Stimulated activated memory B cell treated with anti-CD40 and anti-IgM and Interleukin-4, amounts not matched to agents 10 μg/mL and 1 μg/mL and 100 μg/mL, for 72 hours (primary cell): Measurements from ENCODE around the gene NKTR.

Source experiments
- ATAC-seq: fragments of 150-1000 bp; cut with Tn5 transposase; 2 replicates; pipeline ENCODE4 v1.10.0; 2021
- H3K27ac Mint-ChIP-seq: one replicate; pipeline ENCODE4 v1.8.0; 2022; ENCODE audit warnings: mild to moderate bottlenecking, mixed read lengths
- H3K27me3 Mint-ChIP-seq: one replicate; pipeline ENCODE4 v1.8.0; 2022; ENCODE audit warnings: mixed read lengths
- H3K36me3 Mint-ChIP-seq: one replicate; pipeline ENCODE4 v1.8.0; 2022; ENCODE audit warnings: mixed read lengths
- H3K4me1 Mint-ChIP-seq: one replicate; pipeline ENCODE4 v1.8.0; 2022; ENCODE audit warnings: mixed read lengths
- H3K4me3 Mint-ChIP-seq: one replicate; pipeline ENCODE4 v1.8.0; 2022; ENCODE audit warnings: mild to moderate bottlenecking, moderate library complexity, mixed read lengths
- H3K9me3 Mint-ChIP-seq: one replicate; pipeline ENCODE4 v1.8.0; 2022; ENCODE audit warnings: mixed read lengths

Gene NKTR

GRCh38 chr3:42670670-42671069, 70.2 kb downstream of the NKTR start:
- H3K9me3 Mint-ChIP-seq: no peaks in the 10 kb centered on the region
- no peak overlapping the region for H3K4me3 Mint-ChIP-seq
- H3K27ac Mint-ChIP-seq: no peak overlapping the region
- H3K4me1 Mint-ChIP-seq: no peaks in the 10 kb centered on the region
- H3K27me3 Mint-ChIP-seq: no peaks in the 10 kb centered on the region
- H3K36me3 Mint-ChIP-seq: no peaks in the 10 kb centered on the region
- no peak for ATAC-seq

GRCh38 chr3:42672515-42672914, 72.0 kb downstream of the NKTR start:
- no peaks in the 10 kb centered on the region for H3K4me1 Mint-ChIP-seq
- peaks cover under 1% of the 10 kb centered on the region for H3K36me3 Mint-ChIP-seq
- ATAC-seq: no peak
- no peaks in the 10 kb centered on the region for H3K27me3 Mint-ChIP-seq
- no peak overlapping the region for H3K27ac Mint-ChIP-seq
- peaks cover 3% of the 10 kb centered on the region for H3K9me3 Mint-ChIP-seq
- no peak overlapping the region for H3K4me3 Mint-ChIP-seq

GRCh38 chr3:42673082-42673481, 72.6 kb downstream of the NKTR start:
- Mint-ChIP-seq H3K27ac (no peak overlapping the region), H3K27me3 (no peaks in the 10 kb centered on the region), H3K4me3 (no peak overlapping the region), H3K36me3 (peaks cover 6% of the 10 kb centered on the region), H3K9me3 (peaks cover 8% of the 10 kb centered on the region), H3K4me1 (no peaks in the 10 kb centered on the region)
- ATAC-seq: no peak

- no peak for ATAC-seq
- Mint-ChIP-seq H3K4me1 (no peaks in the 10 kb centered on the region), H3K9me3 (peaks cover 13% of the 10 kb centered on the region), H3K36me3 (peaks cover 11% of the 10 kb centered on the region), H3K4me3 (no peak overlapping the region), H3K27ac (no peak overlapping the region), H3K27me3 (no peaks in the 10 kb centered on the region)
Measured at GRCh38 chr3:42674146-42674545, 73.7 kb downstream of the NKTR start.

- no peak overlapping the region for H3K4me3 Mint-ChIP-seq
- ATAC-seq: no peak
- no peak overlapping the region for H3K27ac Mint-ChIP-seq
- H3K27me3 Mint-ChIP-seq: no peaks in the 10 kb centered on the region
- peaks cover 11% of the 10 kb centered on the region for H3K36me3 Mint-ChIP-seq
- H3K4me1 Mint-ChIP-seq: no peaks in the 10 kb centered on the region
- peaks cover 14% of the 10 kb centered on the region for H3K9me3 Mint-ChIP-seq
Measured at GRCh38 chr3:42675909-42676308, 75.4 kb downstream of the NKTR start.

GRCh38 chr3:42678447-42678846, 78.0 kb downstream of the NKTR start:
- ATAC-seq: no peak
- H3K27ac Mint-ChIP-seq: no peak overlapping the region
- peaks cover 12% of the 10 kb centered on the region for H3K27me3 Mint-ChIP-seq
- H3K4me1 Mint-ChIP-seq: no peaks in the 10 kb centered on the region
- H3K4me3 Mint-ChIP-seq: no peak overlapping the region
- peaks cover 11% of the 10 kb centered on the region for H3K36me3 Mint-ChIP-seq
- peaks cover 14% of the 10 kb centered on the region for H3K9me3 Mint-ChIP-seq

GRCh38 chr3:42680271-42680670, 79.8 kb downstream of the NKTR start:
- peaks cover 11% of the 10 kb centered on the region for H3K36me3 Mint-ChIP-seq
- H3K27me3 Mint-ChIP-seq: peaks cover 23% of the 10 kb centered on the region
- no peak overlapping the region for H3K4me3 Mint-ChIP-seq

GRCh38 chr3:42680806-42681205, 80.3 kb downstream of the NKTR start:
- Mint-ChIP-seq H3K36me3 (peaks cover 11% of the 10 kb centered on the region), H3K9me3 (peaks cover 14% of the 10 kb centered on the region), H3K27ac (no peak overlapping the region), H3K4me3 (no peak overlapping the region), H3K4me1 (peaks cover 2% of the 10 kb centered on the region), H3K27me3 (peaks cover 28% of the 10 kb centered on the region)
- no peak for ATAC-seq

More at GRCh38 chr3:42680271-42680670, 79.8 kb downstream of the NKTR start:
- no peak overlapping the region for H3K27ac Mint-ChIP-seq
- no peak for ATAC-seq
- H3K9me3 Mint-ChIP-seq: peaks cover 14% of the 10 kb centered on the region
- no peaks in the 10 kb centered on the region for H3K4me1 Mint-ChIP-seq

- Mint-ChIP-seq H3K27ac (no peak overlapping the region), H3K4me3 (no peak overlapping the region), H3K36me3 (peaks cover 11% of the 10 kb centered on the region), H3K27me3 (peaks cover 35% of the 10 kb centered on the region), H3K9me3 (peaks cover 12% of the 10 kb centered on the region), H3K4me1 (peaks cover 5% of the 10 kb centered on the region)
- no peak for ATAC-seq
Measured at GRCh38 chr3:42681361-42682038, 81.0 kb downstream of the NKTR start.

GRCh38 chr3:42682301-42683070, 82.0 kb downstream of the NKTR start:
- H3K27me3 Mint-ChIP-seq: peaks cover 45% of the 10 kb centered on the region
- ATAC-seq: no peak
- no peak overlapping the region for H3K4me3 Mint-ChIP-seq
- peaks cover 11% of the 10 kb centered on the region for H3K9me3 Mint-ChIP-seq
- H3K27ac Mint-ChIP-seq: no peak overlapping the region
- H3K4me1 Mint-ChIP-seq: peaks cover 5% of the 10 kb centered on the region
- peaks cover 10% of the 10 kb centered on the region for H3K36me3 Mint-ChIP-seq

GRCh38 chr3:42683875-42684598, 83.6 kb downstream of the NKTR start:
- Mint-ChIP-seq H3K4me1 (peaks cover 5% of the 10 kb centered on the region), H3K9me3 (peaks cover 2% of the 10 kb centered on the region), H3K27me3 (peaks cover 53% of the 10 kb centered on the region), H3K36me3 (no peaks in the 10 kb centered on the region), H3K27ac (no peak overlapping the region), H3K4me3 (no peak overlapping the region)
- ATAC-seq: no peak

GRCh38 chr3:42684632-42685362, 84.3 kb downstream of the NKTR start:
- Mint-ChIP-seq H3K4me3 (no peak overlapping the region), H3K4me1 (peaks cover 5% of the 10 kb centered on the region), H3K27ac (no peak overlapping the region), H3K36me3 (no peaks in the 10 kb centered on the region), H3K9me3 (no peaks in the 10 kb centered on the region), H3K27me3 (peaks cover 56% of the 10 kb centered on the region)
- no peak for ATAC-seq

GRCh38 chr3:42685363-42685881, 84.9 kb downstream of the NKTR start, which contains the start of gene KLHL40:
TSS of gene KLHL40 (plus strand) at chr3:42685537. CDS start at chr3:42685619, 82 bp downstream.
- H3K27ac Mint-ChIP-seq: no peak within 1 kb of the TSS
- ATAC-seq: no peak
- no peaks in the 10 kb centered on the region for H3K36me3 Mint-ChIP-seq
- H3K9me3 Mint-ChIP-seq: no peaks in the 10 kb centered on the region
- H3K27me3 Mint-ChIP-seq: peaks cover 63% of the 10 kb centered on the region
- peaks cover 5% of the 10 kb centered on the region for H3K4me1 Mint-ChIP-seq
- no peak within 1 kb of the TSS for H3K4me3 Mint-ChIP-seq

- Mint-ChIP-seq H3K4me3 (no peak overlapping the region), H3K36me3 (no peaks in the 10 kb centered on the region), H3K4me1 (peaks cover 5% of the 10 kb centered on the region), H3K27ac (no peak overlapping the region), H3K27me3 (peaks cover 66% of the 10 kb centered on the region), H3K9me3 (no peaks in the 10 kb centered on the region)
- ATAC-seq: no peak
Measured at GRCh38 chr3:42685891-42686820, 85.7 kb downstream of the NKTR start.
